BE2C (cell line): ENCODE data around the gene KIF2B. TPM values are rescaled to one million over a fixed set of nuclear protein-coding genes. Genes with fewer than 3 reads are reported as not detected.
A peak's percentile ranks its signal among the peaks of the same experiment; 100 is the strongest.

Experiments
- DNase-seq: peaks from one replicate; pipeline ENCODE4 v3.0.0-alpha.2; 2020
- H3K27me3 ChIP-seq: fragments of 250-450 bp; sonication (Bioruptor Pico); 2 replicates; pipeline ENCODE4 v1.5.1; 2020; ENCODE audit warnings: mild to moderate bottlenecking
- H3K36me3 ChIP-seq: fragments of 250-450 bp; sonication (Bioruptor Pico); 2 replicates; pipeline ENCODE4 v1.5.1; 2020; ENCODE audit warnings: mild to moderate bottlenecking
- H3K4me1 ChIP-seq: fragments of 250-450 bp; sonication (Bioruptor Pico); 2 replicates; pipeline ENCODE4 v1.5.1; 2020
- H3K4me3 ChIP-seq: 2 replicates; pipeline ENCODE4 v1.5.1; 2011; ENCODE audit warnings: low read depth, low read length
- H3K9me3 ChIP-seq: fragments of 250-450 bp; sonication (Bioruptor Pico); 2 replicates; pipeline ENCODE4 v1.5.1; 2020
- CTCF ChIP-seq: IDR thresholded peaks from 2 replicates; pipeline ENCODE4 v1.5.1; 2012; ENCODE audit warnings: mild to moderate bottlenecking, low read depth, low read length
- polyA plus RNA-seq: library from polyadenylated mRNA; unstranded; fragments of >200 nt; gene quantifications from one replicate; pipeline ENCODE4 v1.2.1, GENCODE V29; 2012; ENCODE audit warnings: low read depth, missing spikeins; ENCODE audit not compliant: insufficient read length, insufficient read depth

The KIF2B gene
- polyA plus RNA-seq, result not detected

DNA sequence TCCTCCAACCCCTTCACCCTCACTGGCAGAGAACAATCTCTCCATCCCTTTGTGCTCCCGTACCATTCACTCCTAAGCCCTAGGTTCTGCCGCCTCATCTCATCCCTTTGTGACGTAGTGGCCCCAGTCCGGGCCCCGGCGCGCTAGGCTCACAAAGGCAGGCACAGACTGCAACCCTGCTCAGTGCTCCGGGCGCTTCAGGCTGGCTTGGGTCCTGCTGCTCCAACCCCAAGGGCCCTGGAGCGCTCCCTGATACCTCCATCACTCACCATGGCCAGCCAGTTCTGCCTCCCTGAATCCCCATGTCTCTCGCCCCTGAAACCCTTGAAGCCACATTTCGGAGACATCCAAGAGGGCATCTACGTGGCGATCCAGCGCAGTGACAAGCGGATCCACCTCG lies at the start of gene KIF2B:
TSS of gene KIF2B (plus strand) at position 164 of the 400 bp plus-strand sequence. CDS start at position 271, 107 bp downstream.
- H3K9me3 ChIP-seq, result no peaks in the 10 kb centered on the region
- H3K4me3 ChIP-seq, result no peak within 1 kb of the TSS
- no peaks in the 10 kb centered on the region for H3K27me3 ChIP-seq
- no peak for TF ChIP-seq CTCF
- H3K4me1 ChIP-seq, result peaks cover 3% of the 10 kb centered on the region; the same call in 1 of the 2 replicates
- no peak for DNase-seq
- no peaks in the 10 kb centered on the region for H3K36me3 ChIP-seq

DNA sequence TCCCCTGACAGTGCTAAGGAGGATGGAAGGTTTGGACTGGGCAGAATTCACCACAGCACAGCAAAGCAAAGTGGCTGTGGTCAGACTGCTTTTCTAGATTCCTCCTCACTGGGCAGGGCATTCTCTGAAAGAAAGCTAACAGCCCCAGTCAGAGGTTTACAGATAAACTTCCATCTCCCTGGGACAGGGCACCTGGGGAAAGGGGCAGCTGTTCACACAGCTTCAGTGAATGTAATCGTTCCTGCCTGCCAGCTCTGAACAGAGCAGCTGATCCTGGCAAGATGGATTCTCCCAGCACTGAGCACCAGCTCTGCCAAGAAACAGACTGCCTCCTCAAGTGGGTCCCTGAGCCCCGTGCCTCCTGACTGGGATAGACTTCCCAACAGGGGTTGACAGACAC lies 42.4 kb upstream of the KIF2B start:
- Histone ChIP-seq H3K4me1 (no peaks in the 10 kb centered on the region), H3K36me3 (no peaks in the 10 kb centered on the region), H3K27me3 (no peaks in the 10 kb centered on the region), H3K4me3 (no peak overlapping the region), H3K9me3 (no peaks in the 10 kb centered on the region; the same call in 1 of the 2 replicates)
- TF ChIP-seq CTCF, result no peak
- DNase-seq, result no peak

- no peak overlapping the region for H3K4me3 ChIP-seq
- no peaks in the 10 kb centered on the region for H3K36me3 ChIP-seq
- H3K9me3 ChIP-seq, result no peaks in the 10 kb centered on the region
- no peaks in the 10 kb centered on the region for H3K27me3 ChIP-seq
- peak; percentile 24 for DNase-seq
- TF ChIP-seq CTCF, result no peak
- no peaks in the 10 kb centered on the region; the same call in 1 of the 2 replicates for H3K4me1 ChIP-seq
Measured at GRCh38 chr17:53791551-53791950, 31.2 kb upstream of the KIF2B start.

GRCh38 chr17:53792451-53792850 lies 30.3 kb upstream of the KIF2B start:
- no peak for TF ChIP-seq CTCF
- Histone ChIP-seq H3K36me3 (no peaks in the 10 kb centered on the region), H3K27me3 (no peaks in the 10 kb centered on the region), H3K4me3 (no peak overlapping the region), H3K9me3 (no peaks in the 10 kb centered on the region), H3K4me1 (no peaks in the 10 kb centered on the region; the same call in 1 of the 2 replicates)
- DNase-seq, result no peak

DNA sequence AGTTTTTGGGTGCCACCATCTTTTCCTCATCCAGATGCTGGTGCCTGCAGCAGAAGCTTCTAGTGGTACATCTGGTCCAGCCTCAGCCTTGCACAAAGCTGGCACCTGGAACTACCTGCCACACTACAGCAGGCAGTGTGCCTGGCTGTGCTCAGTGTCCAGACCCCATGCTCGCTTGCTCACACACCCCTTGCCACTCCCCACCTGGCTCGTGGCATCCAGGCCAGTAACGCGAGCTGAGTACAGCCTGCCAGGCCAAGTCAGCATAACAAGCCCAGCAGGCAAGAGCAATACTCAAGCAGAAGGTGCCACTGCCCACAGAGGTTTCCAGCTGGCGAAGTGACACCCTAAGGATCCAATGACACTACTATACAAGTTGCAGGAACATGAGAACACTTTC lies 29.7 kb upstream of the KIF2B start:
- DNase-seq, result no peak
- Histone ChIP-seq H3K27me3 (no peaks in the 10 kb centered on the region), H3K4me1 (no peaks in the 10 kb centered on the region; the same call in 1 of the 2 replicates), H3K36me3 (no peaks in the 10 kb centered on the region), H3K4me3 (no peak overlapping the region), H3K9me3 (no peaks in the 10 kb centered on the region)
- no peak for TF ChIP-seq CTCF

GRCh38 chr17:53794875-53795274 lies 27.9 kb upstream of the KIF2B start:
- H3K4me3 ChIP-seq, result no peak overlapping the region
- H3K9me3 ChIP-seq, result no peaks in the 10 kb centered on the region
- no peaks in the 10 kb centered on the region; the same call in 1 of the 2 replicates for H3K4me1 ChIP-seq
- H3K27me3 ChIP-seq, result no peaks in the 10 kb centered on the region
- no peak for DNase-seq
- no peak for TF ChIP-seq CTCF
- no peaks in the 10 kb centered on the region for H3K36me3 ChIP-seq
